Panc1 (cell line): ENCODE measurements around the gene CXCL1.

Experiments
- POLR2AphosphoS5 ChIP-seq: IDR thresholded peaks from 2 replicates; pipeline ENCODE4 v1.6.1; 2012; ENCODE audit warnings: mild to moderate bottlenecking, low read depth, low read length, moderate library complexity
- TF ChIP-seq, protein P1 (sequence below): fragments of 450-650 bp; IDR thresholded peaks from 2 replicates; pipeline ENCODE4 v1.5.1; 2017; ENCODE audit warnings: mild to moderate bottlenecking

DNA sequence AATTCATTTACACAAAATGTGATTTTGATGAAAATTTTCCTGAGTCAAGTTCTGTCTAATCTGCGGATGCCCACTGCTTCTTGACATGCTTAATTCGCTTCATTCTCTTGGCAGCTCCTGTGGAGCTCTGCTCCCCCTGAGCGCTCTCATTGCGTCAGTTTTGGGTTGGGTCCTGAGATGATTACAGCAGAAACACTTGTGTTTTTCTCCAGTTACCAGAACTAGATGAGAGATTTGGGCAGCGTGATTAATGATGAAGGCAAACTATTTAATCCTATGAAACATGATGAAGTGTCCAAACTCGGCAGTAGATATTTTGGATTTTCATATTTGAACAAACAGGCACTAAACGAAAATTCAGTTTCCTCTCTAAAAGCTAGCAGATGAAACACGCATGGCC, 4.2 kb upstream of the CXCL1 start:
- TF ChIP-seq, protein P1, sequence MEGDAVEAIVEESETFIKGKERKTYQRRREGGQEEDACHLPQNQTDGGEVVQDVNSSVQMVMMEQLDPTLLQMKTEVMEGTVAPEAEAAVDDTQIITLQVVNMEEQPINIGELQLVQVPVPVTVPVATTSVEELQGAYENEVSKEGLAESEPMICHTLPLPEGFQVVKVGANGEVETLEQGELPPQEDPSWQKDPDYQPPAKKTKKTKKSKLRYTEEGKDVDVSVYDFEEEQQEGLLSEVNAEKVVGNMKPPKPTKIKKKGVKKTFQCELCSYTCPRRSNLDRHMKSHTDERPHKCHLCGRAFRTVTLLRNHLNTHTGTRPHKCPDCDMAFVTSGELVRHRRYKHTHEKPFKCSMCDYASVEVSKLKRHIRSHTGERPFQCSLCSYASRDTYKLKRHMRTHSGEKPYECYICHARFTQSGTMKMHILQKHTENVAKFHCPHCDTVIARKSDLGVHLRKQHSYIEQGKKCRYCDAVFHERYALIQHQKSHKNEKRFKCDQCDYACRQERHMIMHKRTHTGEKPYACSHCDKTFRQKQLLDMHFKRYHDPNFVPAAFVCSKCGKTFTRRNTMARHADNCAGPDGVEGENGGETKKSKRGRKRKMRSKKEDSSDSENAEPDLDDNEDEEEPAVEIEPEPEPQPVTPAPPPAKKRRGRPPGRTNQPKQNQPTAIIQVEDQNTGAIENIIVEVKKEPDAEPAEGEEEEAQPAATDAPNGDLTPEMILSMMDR, result no peak
- no peak for TF ChIP-seq POLR2AphosphoS5
